NCI-H748 (cell line): ENCODE measurements around the gene BRD7.
"Not testable (repeated sequence)": the region's sequence is repeated elsewhere in the genome, so short reads cannot be mapped to it uniquely, and the experiment has no call there.

Experiments
- DNase-seq: peaks from one replicate; lab custom pipeline; 2025; ENCODE audit not compliant: unreplicated experiment; lab: John Stamatoyannopoulos, UW

The BRD7 gene

DNA sequence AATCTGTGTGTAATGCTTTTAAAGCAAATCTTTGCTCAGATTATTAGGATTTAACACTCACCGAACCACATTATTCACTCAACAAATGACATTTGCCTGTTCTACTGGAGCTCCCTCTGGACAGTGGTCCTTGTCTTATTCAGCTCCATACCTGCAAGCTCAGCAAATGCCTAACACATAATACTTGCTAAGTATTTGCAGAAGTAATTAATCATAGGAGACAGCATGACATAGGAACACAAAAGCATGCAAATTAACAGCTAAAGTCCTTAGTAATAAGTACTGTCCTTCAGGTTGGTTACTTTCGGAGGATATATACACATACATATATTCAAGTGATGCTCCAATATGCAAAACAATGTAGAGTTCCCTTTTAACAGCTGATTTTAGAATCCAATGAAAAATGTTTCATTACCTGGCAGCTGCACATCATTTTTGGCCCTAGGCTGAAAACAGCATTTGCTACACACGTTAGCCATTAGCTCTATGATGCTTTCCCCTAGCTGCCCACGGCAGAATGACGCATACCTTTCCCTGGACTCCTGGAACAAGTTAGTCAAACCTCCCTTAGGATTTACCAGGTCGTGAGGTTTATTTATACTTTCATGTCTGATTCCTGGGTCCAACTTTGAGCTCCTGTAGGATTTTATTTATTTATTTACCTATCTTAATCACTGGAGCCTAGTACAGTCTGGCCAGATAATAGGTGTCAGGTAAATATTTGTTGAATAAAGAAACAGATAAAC is 8.6 kb downstream of the BRD7 start:
- no peak for DNase-seq

DNA sequence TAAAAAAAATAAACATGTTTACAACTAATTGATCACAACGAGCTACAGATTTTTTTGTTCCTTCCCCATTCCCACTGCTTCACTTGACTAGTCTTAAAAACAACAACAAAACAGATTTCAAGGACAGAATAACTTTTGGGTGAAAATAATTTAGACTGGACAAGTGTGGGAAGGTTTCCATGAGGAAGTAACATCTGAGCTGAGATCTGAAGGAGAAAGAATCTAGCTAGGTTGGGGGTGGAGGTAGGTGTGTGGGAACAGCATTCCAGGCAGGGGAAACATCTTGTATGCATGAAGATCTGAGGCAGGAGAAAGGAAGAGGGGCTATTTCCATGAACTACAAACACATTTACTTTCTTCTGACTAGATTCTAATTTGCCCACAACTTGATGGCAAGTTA is 9.2 kb downstream of the BRD7 start:
- no peak for DNase-seq

DNA sequence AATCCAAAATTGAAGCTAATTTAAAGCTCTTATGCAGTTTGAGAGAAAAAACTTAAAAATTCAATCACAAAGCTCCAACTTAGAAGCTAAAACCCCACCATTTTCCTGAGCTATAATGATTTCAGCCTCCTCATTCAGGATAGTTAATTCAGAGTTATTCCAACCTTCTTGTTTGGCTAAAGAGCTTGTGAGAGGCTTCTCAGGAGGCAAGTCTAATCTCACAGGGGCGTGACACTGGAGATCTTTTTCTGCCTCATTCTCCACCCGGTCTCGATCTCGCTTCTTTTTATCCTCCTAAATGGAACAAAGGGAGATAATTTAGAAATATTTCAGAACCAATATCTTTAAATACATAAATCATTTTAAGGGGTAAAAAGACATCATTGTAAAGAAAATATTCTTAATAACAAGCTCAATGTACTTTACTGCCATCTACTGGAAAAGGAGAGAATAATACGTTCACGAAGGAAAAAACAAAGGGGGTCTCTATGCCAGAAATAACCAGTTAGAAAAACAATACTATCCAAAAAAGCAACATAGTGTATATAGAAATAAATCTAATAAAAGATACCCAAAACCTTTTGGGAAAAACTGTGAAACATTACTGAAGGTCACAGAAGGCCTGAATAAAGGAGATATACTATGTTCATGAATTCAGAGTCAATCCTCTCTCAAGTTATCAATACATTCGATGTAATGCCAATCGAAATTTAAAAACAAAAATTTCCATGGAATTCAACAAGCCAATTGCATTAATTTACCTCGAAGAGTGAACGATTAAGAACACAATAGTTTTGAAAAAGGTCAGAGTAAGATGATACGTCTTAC is 13.9 kb downstream of the BRD7 start:
- DNase-seq, result peak; percentile 2

DNA sequence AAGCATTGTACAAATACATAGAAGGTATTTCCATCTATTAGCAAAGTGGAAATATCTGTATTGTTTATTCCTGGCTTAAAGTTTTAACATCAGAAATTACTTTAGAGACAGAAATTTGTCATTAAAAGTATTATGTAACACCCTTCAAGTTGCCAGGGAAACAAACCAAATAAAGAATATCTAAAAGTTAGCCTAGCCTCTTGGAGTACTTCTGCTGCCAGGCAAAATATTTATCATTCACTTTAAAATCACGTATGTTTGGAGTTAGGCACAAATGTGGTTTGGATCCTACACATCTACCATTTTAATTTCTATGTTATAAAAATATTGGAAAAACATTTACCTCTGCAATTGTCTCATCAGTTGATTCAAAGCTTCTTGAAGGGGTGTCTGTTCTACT is 14.7 kb downstream of the BRD7 start:
- DNase-seq, result no peak

DNA sequence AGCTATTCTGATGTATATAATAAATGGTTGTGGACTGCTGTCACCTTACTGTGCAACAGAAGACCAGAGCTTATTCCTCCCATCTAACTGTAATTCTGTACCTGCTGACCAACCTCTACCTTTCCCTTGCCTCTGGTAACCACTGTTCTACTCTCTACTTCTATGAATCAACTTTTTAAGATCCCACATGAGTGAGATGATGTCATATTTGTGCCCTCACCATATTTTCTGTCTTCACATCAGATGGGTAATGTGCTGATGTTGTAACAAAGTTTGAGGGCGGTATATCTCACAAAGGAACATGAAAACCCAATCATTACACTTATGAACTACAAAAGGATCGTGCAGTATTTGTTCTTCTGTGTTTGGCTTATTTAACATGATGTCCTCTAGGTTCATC is 16.8 kb downstream of the BRD7 start:
- DNase-seq, result no peak

DNA sequence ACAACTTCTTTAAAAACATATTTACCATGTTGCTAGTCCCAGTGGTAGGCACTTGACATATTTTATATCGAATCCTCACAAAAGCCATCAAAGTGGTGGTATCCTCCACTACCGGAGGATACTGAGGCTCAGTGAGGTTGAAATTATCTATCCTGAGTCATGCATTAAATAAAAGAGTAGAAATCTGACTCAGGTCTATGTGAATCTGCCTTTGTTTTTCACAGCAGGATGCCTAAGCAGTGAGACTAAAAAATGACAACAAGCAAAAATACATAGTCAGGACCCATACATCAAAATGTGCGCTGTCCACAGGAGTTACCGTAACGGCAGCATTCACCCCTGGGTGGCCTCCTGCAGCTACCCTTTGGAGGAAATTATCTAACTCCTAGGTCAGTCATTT is 17.7 kb downstream of the BRD7 start:
- no peak for DNase-seq

DNA sequence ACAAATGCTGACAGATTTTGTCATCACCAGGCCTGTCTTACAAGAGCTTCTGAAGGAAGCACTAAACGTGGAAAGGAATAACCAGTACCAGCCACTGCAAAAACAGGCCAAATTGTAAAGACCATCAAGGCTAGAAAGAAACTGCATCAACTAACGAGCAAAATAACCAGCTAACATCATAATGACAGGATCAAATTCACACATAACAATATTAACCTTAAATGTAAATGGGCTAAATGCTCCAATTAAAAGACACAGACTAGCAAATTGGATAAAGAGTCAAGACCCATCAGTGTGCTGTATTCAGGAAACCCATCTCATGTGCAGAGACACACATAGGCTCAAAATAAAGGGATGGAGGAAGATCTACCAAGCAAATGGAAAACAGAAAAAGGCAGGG is 23.6 kb downstream of the BRD7 start:
- DNase-seq, result not testable (repeated sequence)

DNA sequence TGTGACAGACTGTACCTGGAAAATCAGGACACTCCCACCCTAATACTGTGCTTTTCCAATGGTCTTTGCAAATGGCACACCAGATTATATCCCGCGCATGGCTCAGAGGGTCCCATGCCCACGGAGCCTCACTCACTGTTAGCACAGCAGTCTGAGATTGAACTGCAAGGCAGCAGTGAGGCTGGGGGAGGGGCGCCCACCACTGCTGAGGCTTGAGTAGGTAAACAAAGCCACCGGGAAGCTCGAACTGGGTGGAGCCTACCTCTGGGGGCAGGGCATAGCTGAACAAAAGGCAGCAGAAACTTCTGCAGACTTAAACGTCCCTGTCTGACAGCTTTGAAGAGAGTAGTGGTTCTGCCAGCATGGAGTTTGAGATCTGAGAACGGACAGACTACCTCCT is 25.2 kb downstream of the BRD7 start:
- DNase-seq, result not testable (repeated sequence)

DNA sequence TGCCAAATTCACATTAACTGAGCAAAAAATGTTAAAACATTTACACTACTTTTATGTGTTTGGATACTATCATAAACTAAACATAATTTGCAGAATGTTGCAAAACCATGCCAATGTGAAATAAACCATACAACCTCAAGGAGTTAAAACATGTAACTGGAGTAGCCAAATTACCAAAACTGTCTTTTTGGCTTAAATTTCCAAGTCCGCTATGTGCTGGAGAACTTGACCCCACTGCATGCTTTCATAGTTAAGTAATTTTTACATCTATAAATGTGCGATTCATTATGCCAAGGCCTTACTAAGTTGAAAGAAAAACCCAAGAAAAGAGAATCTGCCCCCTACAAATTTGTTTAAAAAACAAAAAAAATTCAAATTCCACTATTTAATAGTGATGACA is 28.2 kb downstream of the BRD7 start:
- DNase-seq, result no peak

DNA sequence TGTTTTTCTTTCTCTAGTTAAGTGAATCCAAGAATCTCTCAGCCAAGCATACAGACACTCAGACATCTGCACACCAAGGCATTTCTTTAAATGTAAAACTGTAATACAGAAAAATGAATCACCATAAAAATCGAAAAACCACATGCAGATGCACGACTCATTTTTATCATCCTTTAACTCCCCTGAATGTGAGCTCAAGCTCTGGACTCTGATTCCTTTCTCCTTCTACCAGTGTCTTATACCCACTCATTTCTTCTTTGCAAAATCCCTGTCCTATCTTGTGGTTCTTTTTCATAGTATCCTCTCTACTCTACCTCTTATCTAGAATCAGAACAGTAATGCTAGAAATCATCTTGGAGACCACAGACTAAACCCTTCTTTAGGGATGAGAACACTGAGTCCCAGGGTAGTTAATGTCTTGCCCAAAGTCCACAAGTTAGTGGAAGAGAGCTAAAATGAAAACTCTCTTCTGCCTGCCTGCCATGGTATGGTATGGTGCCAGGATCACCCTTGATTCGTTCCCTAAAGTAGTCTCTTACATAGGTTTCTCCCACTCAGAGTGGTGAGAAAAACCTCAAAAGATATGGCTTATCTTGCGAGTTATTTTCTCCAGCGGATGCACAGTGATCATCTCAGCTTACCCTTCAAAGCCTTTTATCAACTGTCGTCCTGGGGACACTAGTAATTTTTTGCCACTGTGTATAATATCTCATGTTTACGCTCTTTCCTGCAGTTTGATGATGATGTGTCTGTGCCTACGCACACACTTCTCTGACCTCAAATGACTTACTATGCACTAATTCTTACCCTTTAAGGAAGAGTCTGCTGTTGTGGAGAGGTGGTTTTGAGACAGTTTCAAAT is 30.2 kb downstream of the BRD7 start:
- no peak for DNase-seq

DNA sequence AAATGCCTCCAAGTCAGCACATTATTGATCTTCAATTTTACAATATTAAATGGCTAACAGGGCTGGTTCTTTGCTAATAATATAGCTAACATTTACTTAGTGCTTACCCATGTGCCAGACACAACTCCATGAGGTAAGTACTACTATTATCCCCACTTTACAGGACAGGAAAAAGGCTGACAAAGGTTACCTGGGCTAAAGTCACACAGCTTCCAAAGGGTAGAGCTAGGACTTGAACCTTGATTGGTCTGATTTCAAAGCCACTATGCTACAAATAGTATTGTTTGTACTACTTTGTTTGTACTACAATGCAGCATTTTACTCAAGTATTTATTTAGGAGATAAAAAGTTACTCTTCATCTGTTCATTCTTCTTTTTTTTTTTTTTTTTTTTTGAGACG is 31.9 kb downstream of the BRD7 start:
- no peak for DNase-seq

DNA sequence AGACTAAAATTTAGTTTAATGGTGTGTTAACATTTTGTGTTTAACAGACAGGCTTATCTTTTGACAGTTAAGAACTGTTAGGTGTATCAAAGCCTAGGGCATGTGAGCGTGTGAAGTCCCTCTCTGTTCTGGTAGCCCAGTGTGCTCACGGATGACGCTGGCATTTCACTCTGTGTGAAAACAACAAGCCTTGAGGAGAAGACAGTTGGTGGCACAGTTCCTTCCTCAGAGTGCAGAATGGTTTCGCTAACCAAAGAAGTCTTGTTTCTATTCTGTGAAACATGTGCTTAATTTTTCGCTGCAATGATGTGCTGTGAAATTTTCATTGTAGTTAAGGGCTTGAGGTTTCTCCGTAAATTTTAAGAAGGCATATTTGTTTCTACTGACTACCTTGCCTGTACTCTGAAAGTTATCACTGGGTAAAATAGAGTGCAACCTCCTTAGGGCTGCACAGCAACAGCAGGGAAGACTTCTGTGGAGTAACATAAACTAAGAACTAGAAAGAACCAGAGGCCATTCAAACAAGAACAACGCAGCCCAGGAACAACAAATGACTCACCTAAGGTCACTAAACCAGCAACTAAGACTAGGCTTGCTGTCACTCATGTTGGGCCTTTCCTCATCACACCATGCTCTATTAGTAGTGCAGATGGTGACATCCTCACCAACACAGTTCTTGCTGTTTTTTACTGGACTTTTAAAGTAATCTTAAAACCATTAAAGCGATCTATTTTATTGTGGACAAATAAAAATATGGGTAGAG is 33.4 kb downstream of the BRD7 start:
- no peak for DNase-seq

DNA sequence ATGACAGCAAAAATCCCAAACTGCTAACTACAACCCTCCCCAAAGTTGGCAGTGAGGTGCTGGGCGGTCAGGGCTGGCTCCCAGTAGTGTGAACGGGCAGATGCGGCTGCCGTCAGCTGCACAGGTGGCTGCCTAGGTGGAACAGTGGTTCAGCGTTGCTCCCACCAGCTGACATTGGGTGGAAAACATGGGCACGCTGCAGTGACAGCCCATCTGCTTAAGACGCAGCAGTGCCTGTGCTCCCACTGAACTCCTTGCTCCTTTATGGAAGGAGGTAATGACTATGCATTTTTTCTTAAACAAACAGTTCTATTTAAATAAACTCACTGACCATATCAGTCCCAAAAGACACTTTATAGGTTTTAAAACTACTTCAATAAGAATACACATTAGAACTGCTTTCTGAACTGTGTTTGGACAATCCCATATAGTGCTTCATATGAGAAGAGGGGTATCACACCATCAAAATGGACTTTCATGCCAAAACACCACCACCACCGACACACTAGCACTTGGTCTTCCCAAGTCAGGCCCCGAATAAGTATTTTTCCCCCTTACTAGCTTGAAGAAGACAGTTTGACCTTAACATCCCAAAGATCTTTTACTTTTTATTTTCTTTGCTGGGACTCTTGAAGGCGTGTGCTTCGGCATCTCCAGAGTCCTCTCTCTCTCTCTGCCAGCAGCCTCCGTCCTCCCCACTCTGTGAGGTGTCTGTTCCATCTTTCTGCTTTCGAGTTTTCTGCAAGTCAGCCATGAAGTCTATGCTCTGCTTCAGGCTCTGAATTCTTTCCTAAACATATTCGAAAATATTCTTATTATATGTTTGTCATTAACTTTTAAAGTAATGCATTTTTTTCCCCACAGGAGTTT is 34.4 kb downstream of the BRD7 start:
- no peak for DNase-seq

DNA sequence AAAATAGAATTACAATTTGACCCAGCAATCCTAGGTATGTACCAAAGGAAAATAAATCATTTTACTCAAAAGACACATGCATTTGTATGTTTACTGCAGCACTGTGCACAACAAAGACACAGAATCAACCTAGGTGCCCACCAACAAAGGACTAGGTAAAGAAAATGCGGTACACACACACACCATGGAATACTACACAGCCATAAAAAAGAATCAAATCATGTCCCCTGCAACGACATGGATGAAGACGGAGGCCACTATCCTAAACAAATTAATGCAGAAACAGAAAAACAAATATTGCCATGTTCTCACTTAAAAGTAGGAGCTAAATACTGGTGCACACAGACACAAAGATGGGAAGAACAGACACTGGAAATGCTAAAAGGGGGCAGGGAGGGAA is 36.2 kb downstream of the BRD7 start:
- no peak for DNase-seq

DNA sequence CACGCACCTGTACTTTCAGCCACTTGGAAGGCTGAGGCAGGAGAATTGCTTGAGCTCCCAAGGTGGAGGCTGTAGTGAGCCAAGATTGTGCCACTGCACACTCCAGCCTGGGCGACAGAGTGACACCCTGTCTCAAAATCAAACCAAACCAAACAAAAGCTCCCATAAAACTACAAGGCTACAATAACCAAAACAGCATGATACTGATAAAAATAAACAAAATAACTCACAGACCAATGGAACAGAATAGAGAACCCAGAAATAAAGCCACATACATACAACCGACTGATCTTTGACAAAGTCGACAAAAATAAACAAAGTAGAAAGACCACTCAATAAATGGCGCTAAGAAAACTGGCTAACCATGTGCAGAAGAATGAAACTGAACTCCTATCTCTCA is 37.2 kb downstream of the BRD7 start:
- no peak for DNase-seq

DNA sequence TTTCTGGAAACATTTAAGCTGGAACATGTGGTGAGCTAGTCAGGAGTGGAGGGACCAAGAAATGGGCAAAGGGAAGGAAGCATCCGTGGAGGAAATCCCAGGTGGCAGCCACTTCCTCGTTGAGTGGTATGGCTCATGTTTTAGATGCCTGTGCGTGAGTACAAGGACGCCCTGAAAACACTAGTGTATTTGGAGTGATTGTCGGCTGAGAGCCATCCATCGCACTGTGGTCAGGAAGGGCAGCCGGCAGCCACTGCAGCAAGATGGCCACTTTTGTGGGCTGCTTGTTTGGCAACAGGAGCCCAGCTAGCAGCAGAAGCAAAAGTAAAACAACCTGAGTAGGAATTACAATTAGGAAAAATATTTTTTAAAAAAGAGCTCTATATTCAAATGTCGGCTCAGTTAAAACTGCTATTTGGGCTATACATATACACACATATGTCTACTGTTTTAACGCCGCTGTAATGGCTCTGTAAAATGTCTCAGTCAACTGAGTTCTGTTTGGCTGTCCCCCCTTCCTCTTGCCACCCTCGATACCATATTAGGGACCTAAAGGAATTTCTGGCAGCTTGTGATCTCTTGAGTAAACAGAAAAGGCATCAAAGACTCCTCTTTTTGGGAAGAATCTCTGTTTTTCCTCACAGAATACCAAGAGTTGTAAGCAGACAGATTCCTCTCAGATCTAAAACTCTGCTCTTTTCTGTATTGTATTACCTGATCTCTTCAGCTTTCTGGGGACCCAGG is 39.2 kb downstream of the BRD7 start:
- DNase-seq, result no peak

DNA sequence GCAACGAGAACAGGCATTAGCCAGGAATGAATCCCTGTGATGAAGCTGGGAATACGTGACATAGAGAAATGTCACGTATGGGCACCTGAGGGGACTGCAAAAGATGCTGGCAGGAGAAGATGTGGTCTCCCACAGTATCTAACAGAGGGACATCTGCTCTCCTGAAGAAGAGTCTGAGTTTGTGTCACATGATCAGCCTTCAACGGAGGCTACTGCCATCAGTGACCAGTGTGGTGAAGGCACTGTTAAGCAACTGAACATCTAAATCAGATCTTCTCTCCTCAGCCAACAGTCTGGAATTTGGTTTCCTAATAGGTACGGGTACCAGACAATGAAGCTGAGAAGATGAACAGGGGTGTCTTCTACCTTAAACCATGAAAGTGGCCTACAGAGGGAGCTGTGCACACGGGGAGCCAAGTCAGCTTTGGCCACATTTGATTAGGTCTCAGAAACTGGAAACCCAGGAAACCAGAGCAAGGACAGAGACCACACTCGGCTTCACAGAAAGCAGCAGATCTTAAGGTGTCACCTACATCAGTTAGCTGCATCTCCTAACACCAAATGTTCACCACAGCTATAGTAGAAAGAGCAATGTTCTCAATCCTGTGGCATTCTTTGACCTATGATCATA is 41.8 kb downstream of the BRD7 start:
- DNase-seq, result no peak

DNA sequence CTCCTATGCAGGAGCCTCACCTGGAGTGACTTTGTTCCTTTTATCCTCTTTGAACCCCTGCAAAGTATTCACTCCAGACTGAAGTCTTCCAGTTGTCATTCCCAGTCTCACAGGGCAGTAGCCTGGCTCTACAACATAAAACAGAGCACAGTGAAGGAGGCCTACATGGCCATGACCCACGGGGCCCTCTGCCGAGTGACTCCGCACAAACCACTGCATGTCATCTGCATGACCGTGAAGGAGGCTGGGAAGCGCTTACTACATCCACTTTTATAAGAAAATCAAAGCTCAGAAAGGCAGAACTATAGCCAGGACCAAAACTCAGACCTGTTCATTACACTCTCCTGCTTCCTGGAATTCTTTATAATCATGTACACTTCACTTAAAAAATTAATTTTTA is 42.5 kb downstream of the BRD7 start:
- DNase-seq, result no peak

DNA sequence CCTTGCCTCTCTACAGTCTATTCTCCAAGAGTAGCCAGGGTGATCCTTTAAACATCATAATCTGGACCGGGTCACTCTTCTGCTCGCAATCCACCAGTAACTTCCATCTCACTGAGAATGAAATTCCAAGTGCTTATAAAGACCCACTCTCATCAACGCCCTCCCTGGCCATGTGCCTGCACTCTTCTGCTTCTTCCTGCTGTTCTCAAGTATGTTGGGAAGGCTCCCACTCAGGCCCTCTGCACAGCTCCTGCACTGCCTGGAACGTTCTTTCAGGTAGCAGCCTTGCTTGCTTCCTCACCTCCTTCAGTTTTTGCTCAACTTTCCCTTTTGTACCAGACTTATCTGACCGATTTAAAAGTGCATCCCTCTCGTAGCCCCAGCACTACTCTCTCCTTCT is 44.4 kb downstream of the BRD7 start:
- DNase-seq, result no peak
